GM12878 (cell line): ENCODE data around the gene DMAC1. TPM values are rescaled to one million over a fixed set of nuclear protein-coding genes. Genes with fewer than 3 reads are reported as not detected.

Experiments
- CHD4 ChIP-seq: fragments of 200-600 bp; sonication (generic); IDR thresholded peaks from 2 replicates; pipeline ENCODE4 v1.6.1; 2016; ENCODE audit warnings: mild to moderate bottlenecking
- POLR2AphosphoS2 ChIP-seq: IDR thresholded peaks from 2 replicates; pipeline ENCODE4 v1.6.1; 2011; ENCODE audit warnings: low read depth, mild to moderate bottlenecking, low read length, improper control_type of control experiment, moderate library complexity
- POU2F2 ChIP-seq: IDR thresholded peaks from 3 replicates; pipeline ENCODE4 v1.6.1; 2011; ENCODE audit warnings: low read depth, mild to moderate bottlenecking, low read length, borderline replicate concordance
- polyA plus RNA-seq, 11 experiments: library from polyadenylated mRNA; depleted of rRNA in 4 of 11; unstranded in 6 of 11; stranded (reverse) in 5 of 11; fragments of >200 nt; fragmentation: Nextera tagmentation in 4 of 11; fragmentation: Illumina TruSeq in 1 of 11; extraction: Ambion mirVana in 4 of 11; extraction: Trizol in 1 of 11; gene quantifications; 1 replicate in 1 of 11; 2 replicates in 10 of 11; pipeline versions ENCODE4 v1.2.1 to v1.2.3, GENCODE V29; 2011 to 2016; ENCODE audit warnings: inconsistent platforms in 2 of 11, missing spikeins in 2 of 11, low read depth in 1 of 11
- total RNA-seq, 4 experiments: library from RNA; depleted of rRNA in 3 of 4; stranded (reverse); fragments of >200 nt in 3 of 4; fragmentation: Illumina TruSeq in 1 of 4; extraction: Trizol in 1 of 4; gene quantifications; 2 replicates each; pipeline versions ENCODE4 v1.2.1 to v1.2.3, GENCODE V29; 2013 to 2021
- TF ChIP-seq, protein P1 (sequence below): fragments of 450-650 bp; formaldehyde crosslinking; IDR thresholded peaks from 2 replicates; pipeline ENCODE4 v1.4.0; 2022; ENCODE audit warnings: mild to moderate bottlenecking, moderate library complexity
- TF ChIP-seq, protein P2 (sequence below): IDR thresholded peaks from 2 replicates; pipeline ENCODE4 v1.6.1; 2012; ENCODE audit warnings: improper control_type of control experiment, low read depth, low read length; ENCODE audit not compliant: insufficient replicate concordance

The DMAC1 gene
- total and polyA plus RNA-seq, 10 of the 15 experiments (the other 5 are each of a cell fraction or from before 2014, with no cell fraction given): 16.0 to 123 (median 44.5) TPM

DNA sequence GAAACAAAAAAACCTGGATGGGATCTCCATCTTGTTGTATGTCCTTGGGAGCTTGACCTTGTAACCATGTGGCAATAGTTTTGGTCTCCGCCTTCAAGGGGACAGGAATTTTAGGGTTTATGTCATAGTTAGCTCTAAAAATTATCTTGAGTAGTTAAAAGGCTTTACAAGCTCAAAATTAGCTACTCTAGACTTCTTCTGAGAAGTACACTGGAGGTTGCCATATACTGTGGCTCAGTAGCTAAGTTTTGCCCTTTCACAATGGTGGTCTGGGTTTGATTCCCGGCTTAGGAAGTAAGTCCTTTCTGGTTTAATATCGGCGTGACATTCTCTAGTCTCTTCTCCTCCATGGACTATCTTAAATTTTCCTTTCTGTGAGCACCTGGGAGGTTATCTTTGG lies 48.9 kb upstream of the DMAC1 start (continued):
- TF ChIP-seq, protein P1, sequence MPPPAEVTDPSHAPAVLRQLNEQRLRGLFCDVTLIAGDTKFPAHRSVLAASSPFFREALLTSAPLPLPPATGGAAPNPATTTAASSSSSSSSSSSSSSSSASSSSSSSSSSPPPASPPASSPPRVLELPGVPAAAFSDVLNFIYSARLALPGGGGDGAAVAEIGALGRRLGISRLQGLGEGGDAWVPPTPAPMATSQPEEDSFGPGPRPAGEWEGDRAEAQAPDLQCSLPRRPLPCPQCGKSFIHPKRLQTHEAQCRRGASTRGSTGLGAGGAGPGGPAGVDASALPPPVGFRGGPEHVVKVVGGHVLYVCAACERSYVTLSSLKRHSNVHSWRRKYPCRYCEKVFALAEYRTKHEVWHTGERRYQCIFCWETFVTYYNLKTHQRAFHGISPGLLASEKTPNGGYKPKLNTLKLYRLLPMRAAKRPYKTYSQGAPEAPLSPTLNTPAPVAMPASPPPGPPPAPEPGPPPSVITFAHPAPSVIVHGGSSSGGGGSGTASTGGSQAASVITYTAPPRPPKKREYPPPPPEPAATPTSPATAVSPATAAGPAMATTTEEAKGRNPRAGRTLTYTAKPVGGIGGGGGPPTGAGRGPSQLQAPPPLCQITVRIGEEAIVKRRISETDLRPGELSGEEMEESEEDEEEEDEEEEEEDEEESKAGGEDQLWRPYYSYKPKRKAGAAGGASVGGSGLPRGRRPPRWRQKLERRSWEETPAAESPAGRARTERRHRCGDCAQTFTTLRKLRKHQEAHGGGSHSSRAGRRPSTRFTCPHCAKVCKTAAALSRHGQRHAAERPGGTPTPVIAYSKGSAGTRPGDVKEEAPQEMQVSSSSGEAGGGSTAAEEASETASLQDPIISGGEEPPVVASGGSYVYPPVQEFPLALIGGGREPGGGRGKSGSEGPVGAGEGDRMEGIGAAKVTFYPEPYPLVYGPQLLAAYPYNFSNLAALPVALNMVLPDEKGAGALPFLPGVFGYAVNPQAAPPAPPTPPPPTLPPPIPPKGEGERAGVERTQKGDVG (CRISPR knock-in tag): no peak
- TF ChIP-seq POU2F2 (no peak), CHD4 (no peak), POLR2AphosphoS2 (no peak)
- TF ChIP-seq, protein P2, sequence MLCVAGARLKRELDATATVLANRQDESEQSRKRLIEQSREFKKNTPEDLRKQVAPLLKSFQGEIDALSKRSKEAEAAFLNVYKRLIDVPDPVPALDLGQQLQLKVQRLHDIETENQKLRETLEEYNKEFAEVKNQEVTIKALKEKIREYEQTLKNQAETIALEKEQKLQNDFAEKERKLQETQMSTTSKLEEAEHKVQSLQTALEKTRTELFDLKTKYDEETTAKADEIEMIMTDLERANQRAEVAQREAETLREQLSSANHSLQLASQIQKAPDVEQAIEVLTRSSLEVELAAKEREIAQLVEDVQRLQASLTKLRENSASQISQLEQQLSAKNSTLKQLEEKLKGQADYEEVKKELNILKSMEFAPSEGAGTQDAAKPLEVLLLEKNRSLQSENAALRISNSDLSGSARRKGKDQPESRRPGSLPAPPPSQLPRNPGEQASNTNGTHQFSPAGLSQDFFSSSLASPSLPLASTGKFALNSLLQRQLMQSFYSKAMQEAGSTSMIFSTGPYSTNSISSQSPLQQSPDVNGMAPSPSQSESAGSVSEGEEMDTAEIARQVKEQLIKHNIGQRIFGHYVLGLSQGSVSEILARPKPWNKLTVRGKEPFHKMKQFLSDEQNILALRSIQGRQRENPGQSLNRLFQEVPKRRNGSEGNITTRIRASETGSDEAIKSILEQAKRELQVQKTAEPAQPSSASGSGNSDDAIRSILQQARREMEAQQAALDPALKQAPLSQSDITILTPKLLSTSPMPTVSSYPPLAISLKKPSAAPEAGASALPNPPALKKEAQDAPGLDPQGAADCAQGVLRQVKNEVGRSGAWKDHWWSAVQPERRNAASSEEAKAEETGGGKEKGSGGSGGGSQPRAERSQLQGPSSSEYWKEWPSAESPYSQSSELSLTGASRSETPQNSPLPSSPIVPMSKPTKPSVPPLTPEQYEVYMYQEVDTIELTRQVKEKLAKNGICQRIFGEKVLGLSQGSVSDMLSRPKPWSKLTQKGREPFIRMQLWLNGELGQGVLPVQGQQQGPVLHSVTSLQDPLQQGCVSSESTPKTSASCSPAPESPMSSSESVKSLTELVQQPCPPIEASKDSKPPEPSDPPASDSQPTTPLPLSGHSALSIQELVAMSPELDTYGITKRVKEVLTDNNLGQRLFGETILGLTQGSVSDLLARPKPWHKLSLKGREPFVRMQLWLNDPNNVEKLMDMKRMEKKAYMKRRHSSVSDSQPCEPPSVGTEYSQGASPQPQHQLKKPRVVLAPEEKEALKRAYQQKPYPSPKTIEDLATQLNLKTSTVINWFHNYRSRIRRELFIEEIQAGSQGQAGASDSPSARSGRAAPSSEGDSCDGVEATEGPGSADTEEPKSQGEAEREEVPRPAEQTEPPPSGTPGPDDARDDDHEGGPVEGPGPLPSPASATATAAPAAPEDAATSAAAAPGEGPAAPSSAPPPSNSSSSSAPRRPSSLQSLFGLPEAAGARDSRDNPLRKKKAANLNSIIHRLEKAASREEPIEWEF: no peak
